ENCODE results near the gene NLRP9. TPM values are rescaled to one million over a fixed set of nuclear protein-coding genes. Genes with fewer than 3 reads are reported as not detected.

NLRP9 gene
- total RNA-seq, 1 experiment from 2014 or later, result not detected

- Histone ChIP-seq H4K20me1 (ENCODE audit: insufficient read depth) (peaks cover 93% of the 10 kb centered on the region), H3K27me3 (ENCODE audit: insufficient read depth, low read depth) (no peaks in the 10 kb centered on the region), H2AFZ (no peak overlapping the region), H3K9me2 (ENCODE audit: insufficient read depth) (no peaks in the 10 kb centered on the region), H3K27ac (no peak overlapping the region), H3K9me3 (ENCODE audit: insufficient read depth, low read depth) (no peaks in the 10 kb centered on the region), H3F3A (ENCODE audit: insufficient read depth, low read depth) (peaks cover 89% of the 10 kb centered on the region), H3K4me2 (peak overlapping the region; percentile 51), H3K4me1 (replicated peaks; ENCODE audit: insufficient read depth) (peaks cover 56% of the 10 kb centered on the region), H3K79me2 (ENCODE audit: low read depth) (peaks cover 98% of the 10 kb centered on the region), H3K4me3 (no peak overlapping the region), H3K36me3 (ENCODE audit: low read depth) (peaks cover 52% of the 10 kb centered on the region)
- POLR2A ChIA-PET (ENCODE audit: unreplicated experiment), result interaction anchor here (0.6 to 1.0 kb wide), 2 partner anchors 14 to 1219 kb away, joined by 11 to 13 read pairs; partner anchors contain the start of gene LENG8
- BruUV-seq (replicated peaks), result no TSS peak
- peak; percentile 83 to 85 for DNase-seq
- no peak for TF ChIP-seq EZH2 (IDR thresholded peaks at IDR 0.05; ENCODE audit: low read depth)
- CTCF ChIA-PET, result interaction anchor here (1.3 kb wide), 1 partner anchor 13 kb away, joined by 8 read pairs; the partner anchor contains the start of gene U2AF2
- intact Hi-C loops (cut with micrococcal nuclease; ENCODE audit: unreplicated experiment), result no loop called here
Observed at GRCh38 chr19:55667958-55668357, 70.2 kb downstream of the NLRP9 start.

GRCh38 chr19:55667511-55667910 lies 70.7 kb downstream of the NLRP9 start:
- CTCF ChIA-PET, result interaction anchor here (0.6 to 1.3 kb wide), 2 partner anchors 8 to 13 kb away, joined by 5 to 8 read pairs; partner anchors contain the start of gene U2AF2
- no TSS peak for BruUV-seq (replicated peaks)
- peak overlapping the region; percentile 51 for H3K4me2 ChIP-seq

GRCh38 chr19:55667006-55667381 lies 71.2 kb downstream of the NLRP9 start:
- Histone ChIP-seq H3K9me2 (ENCODE audit: insufficient read depth) (no peaks in the 10 kb centered on the region), H3K4me1 (replicated peaks; ENCODE audit: insufficient read depth) (peaks cover 49% of the 10 kb centered on the region), H3K27ac (peak overlapping the region; percentile 33), H3K4me3 (no peak overlapping the region), H3K27me3 (ENCODE audit: insufficient read depth, low read depth) (no peaks in the 10 kb centered on the region), H3F3A (ENCODE audit: insufficient read depth, low read depth) (peaks cover 89% of the 10 kb centered on the region), H2AFZ (no peak overlapping the region), H3K4me2 (peak overlapping the region; percentile 51), H3K36me3 (ENCODE audit: low read depth) (peaks cover 53% of the 10 kb centered on the region), H3K79me2 (ENCODE audit: low read depth) (peaks cover 98% of the 10 kb centered on the region), H3K9me3 (ENCODE audit: insufficient read depth, low read depth) (no peaks in the 10 kb centered on the region), H4K20me1 (ENCODE audit: insufficient read depth) (peaks cover 93% of the 10 kb centered on the region)
- TF ChIP-seq EZH2 (IDR thresholded peaks at IDR 0.05; ENCODE audit: low read depth) (no peak), CTCF (conservative IDR thresholded peaks at IDR 0.05) (no peak)
- no peak for DNase-seq
- intact Hi-C loops (cut with micrococcal nuclease; ENCODE audit: unreplicated experiment), result no loop called here
- POLR2A ChIA-PET (ENCODE audit: unreplicated experiment), result interaction anchor here (0.6 kb wide), 2 partner anchors 454 to 1676 kb away, joined by 5 read pairs; partner anchors contain the start of gene CACNG6
- CTCF ChIA-PET, result interaction anchor here (0.6 kb wide), 1 partner anchor 9 kb away, joined by 5 read pairs; no protein-coding TSS in a partner anchor
- no TSS peak for BruUV-seq (replicated peaks)

More at GRCh38 chr19:55667511-55667910, 70.7 kb downstream of the NLRP9 start:
- peaks cover 98% of the 10 kb centered on the region for H3K79me2 ChIP-seq (ENCODE audit: low read depth)
- H3K27ac ChIP-seq, result peak overlapping the region; percentile 33; the same call in 1 of the 2 replicates
- peaks cover 93% of the 10 kb centered on the region for H4K20me1 ChIP-seq (ENCODE audit: insufficient read depth)
- H3K27me3 ChIP-seq (ENCODE audit: insufficient read depth, low read depth), result no peaks in the 10 kb centered on the region
- peaks cover 54% of the 10 kb centered on the region for H3K36me3 ChIP-seq (ENCODE audit: low read depth)
- no peak overlapping the region for H2AFZ ChIP-seq
- POLR2A ChIA-PET (ENCODE audit: unreplicated experiment), result interaction anchor here (0.6 to 1.0 kb wide), 2 partner anchors 13 to 1219 kb away, joined by 11 to 13 read pairs; partner anchors contain the start of gene LENG8
- H3K4me1 ChIP-seq (replicated peaks; ENCODE audit: insufficient read depth), result peaks cover 54% of the 10 kb centered on the region
- intact Hi-C loops (cut with micrococcal nuclease; ENCODE audit: unreplicated experiment), result no loop called here
- no peak for DNase-seq
- H3K9me2 ChIP-seq (ENCODE audit: insufficient read depth), result no peaks in the 10 kb centered on the region
- H3K9me3 ChIP-seq (ENCODE audit: insufficient read depth, low read depth), result no peaks in the 10 kb centered on the region
- TF ChIP-seq CTCF (conservative IDR thresholded peaks at IDR 0.05), result no peak
- no peak for TF ChIP-seq EZH2 (IDR thresholded peaks at IDR 0.05; ENCODE audit: low read depth)
- no peak overlapping the region for H3K4me3 ChIP-seq
- peaks cover 89% of the 10 kb centered on the region for H3F3A ChIP-seq (ENCODE audit: insufficient read depth, low read depth)

Data from PC-9 (cell line).